PC-3 (cell line): ENCODE results near the gene DLK1. TPM values are rescaled to one million over a fixed set of nuclear protein-coding genes. Genes with fewer than 3 reads are reported as not detected.

Experiments used
- ATAC-seq: fragments of 200-7000 bp; cut with Tn5 transposase; 2 replicates; pipeline ENCODE4 v1.9.1; 2020; ENCODE audit warnings: mild to moderate bottlenecking, moderate library complexity
- BruUV-seq: library from RNA; stranded (reverse); fragments of 400-500 nt; replicated peaks from 2 replicates; lab custom pipeline; 2021; lab: Mats Ljungman, UMichigan
- CTCF ChIA-PET: fragments of 300-600 bp; sonication (Branson Sonifier 250); formaldehyde crosslinking; loops from one replicate; lab custom pipeline; 2022; ENCODE audit warnings: antibody characterized with exemption; lab: Charles Lee
- POLR2A ChIA-PET: fragments of 300-600 bp; sonication (Branson Sonifier 250); formaldehyde crosslinking; loops from one replicate; lab custom pipeline; 2022; ENCODE audit warnings: antibody characterized with exemption; ENCODE audit not compliant: unreplicated experiment; lab: Charles Lee
- DNase-seq: peaks from one replicate; pipeline ENCODE4 v3.0.0-alpha.2; 2015
- H2AFZ ChIP-seq: fragments of 300-600 bp; sonication (generic); 2 replicates; pipeline ENCODE4 v1.6.0; 2016; ENCODE audit warnings: antibody characterized with exemption, low read length
- H3F3A ChIP-seq: fragments of 300-600 bp; sonication (generic); one replicate; pipeline ENCODE4 v1.6.0; 2017; ENCODE audit warnings: antibody characterized with exemption, low read length, control low read depth, mild to moderate bottlenecking; ENCODE audit not compliant: unreplicated experiment
- H3K27ac ChIP-seq: fragments of 300-600 bp; sonication (generic); 2 replicates; pipeline ENCODE4 v1.5.1; 2016; ENCODE audit warnings: mild to moderate bottlenecking, low read length
- H3K27me3 ChIP-seq: fragments of 300-600 bp; sonication (generic); 2 replicates; pipeline ENCODE4 v1.6.1; 2016; ENCODE audit warnings: low read length, mixed read lengths
- H3K36me3 ChIP-seq: fragments of 300-600 bp; sonication (generic); 2 replicates; pipeline ENCODE4 v1.6.1; 2016; ENCODE audit warnings: low read depth, mixed run types, low read length, mixed read lengths
- H3K4me1 ChIP-seq: fragments of 300-600 bp; sonication (generic); 2 replicates; pipeline ENCODE4 v1.5.1; 2016; ENCODE audit warnings: low read length; ENCODE audit not compliant: insufficient read depth
- H3K4me2 ChIP-seq: fragments of 300-600 bp; sonication (generic); 2 replicates; pipeline ENCODE4 v1.6.0; 2016; ENCODE audit warnings: low read length
- H3K4me3 ChIP-seq: fragments of 300-600 bp; sonication (generic); 2 replicates; pipeline ENCODE4 v1.5.1; 2016; ENCODE audit warnings: mild to moderate bottlenecking, low read length, mixed read lengths
- H3K79me2 ChIP-seq: fragments of 300-600 bp; sonication (generic); 2 replicates; pipeline ENCODE4 v1.6.1; 2017; ENCODE audit warnings: low read length, mixed read lengths
- H3K9ac ChIP-seq: fragments of 300-600 bp; sonication (generic); 2 replicates; pipeline ENCODE4 v1.6.0; 2016; ENCODE audit warnings: mild to moderate bottlenecking, low read length
- H3K9me2 ChIP-seq: fragments of 300-600 bp; sonication (generic); replicated peaks from 2 replicates; pipeline ENCODE4 v1.6.1; 2016; ENCODE audit warnings: mixed run types, low read length, mixed read lengths
- H3K9me3 ChIP-seq: fragments of 300-600 bp; sonication (generic); 2 replicates; pipeline ENCODE4 v1.6.1; 2016; ENCODE audit warnings: low read length, mixed read lengths
- H4K20me1 ChIP-seq: fragments of 300-600 bp; sonication (generic); 2 replicates; pipeline ENCODE4 v1.6.1; 2016; ENCODE audit warnings: low read length, mixed read lengths
- CTCF ChIP-seq: fragments of 300-600 bp; sonication (generic); conservative IDR thresholded peaks from 2 replicates; pipeline ENCODE4 v1.5.1; 2017; ENCODE audit warnings: antibody characterized with exemption, low read depth, mild to moderate bottlenecking, low read length
- EZH2 ChIP-seq: fragments of 300-600 bp; sonication (generic); IDR thresholded peaks from one replicate; pipeline ENCODE4 v1.6.1; 2017; ENCODE audit warnings: antibody characterized with exemption, mild to moderate bottlenecking, low read length; ENCODE audit not compliant: unreplicated experiment
- EZH2phosphoT487 ChIP-seq: fragments of 300-600 bp; sonication (generic); IDR thresholded peaks from 2 replicates; pipeline ENCODE4 v1.6.1; 2018; ENCODE audit warnings: mild to moderate bottlenecking, antibody characterized with exemption, low read length, borderline replicate concordance
- intact Hi-C: fragments of 100-400 bp; cut with micrococcal nuclease; formaldehyde crosslinking; loops from 2 replicates; pipeline ENCODE4 v1.9.0; 2023
- total RNA-seq: library from RNA; depleted of rRNA; stranded (reverse); fragments of >200 nt; gene quantifications from 2 replicates; pipeline ENCODE4 v1.2.3, GENCODE V29; 2014

Gene DLK1
- total RNA-seq, 1 experiment from 2014 or later, result not detected

GRCh38 chr14:100677554-100678468, 48.9 kb upstream of the DLK1 start:
- Histone ChIP-seq H3K4me2 (no peak overlapping the region), H2AFZ (no peak overlapping the region), H3K4me3 (no peak overlapping the region), H3K27ac (no peak overlapping the region), H3K4me1 (peaks cover 15% of the 10 kb centered on the region), H3F3A (no peaks in the 10 kb centered on the region), H3K9me2 (no peaks in the 10 kb centered on the region), H3K9ac (no peak overlapping the region), H3K27me3 (no peaks in the 10 kb centered on the region), H4K20me1 (no peaks in the 10 kb centered on the region), H3K79me2 (no peaks in the 10 kb centered on the region), H3K9me3 (no peaks in the 10 kb centered on the region), H3K36me3 (no peaks in the 10 kb centered on the region)
- no TSS peak for BruUV-seq
- intact Hi-C loops, result no loop called here
- ChIA-PET CTCF (no interaction called here), POLR2A (no interaction called here)
- ATAC-seq (no peak), DNase-seq (no peak)
- TF ChIP-seq EZH2 (no peak), CTCF (no peak), EZH2phosphoT487 (no peak)

GRCh38 chr14:100678469-100678828, 48.2 kb upstream of the DLK1 start:
- Histone ChIP-seq H3K36me3 (no peaks in the 10 kb centered on the region), H3K27ac (no peak overlapping the region), H3K4me2 (no peak overlapping the region), H3F3A (no peaks in the 10 kb centered on the region), H3K4me3 (no peak overlapping the region), H3K4me1 (peaks cover 9% of the 10 kb centered on the region), H3K9me2 (no peaks in the 10 kb centered on the region), H2AFZ (no peak overlapping the region), H3K27me3 (no peaks in the 10 kb centered on the region), H4K20me1 (no peaks in the 10 kb centered on the region), H3K9ac (no peak overlapping the region), H3K79me2 (no peaks in the 10 kb centered on the region), H3K9me3 (no peaks in the 10 kb centered on the region)
- intact Hi-C loops, result no loop called here
- TF ChIP-seq EZH2phosphoT487, result no peak
- TF ChIP-seq EZH2, result no peak
- TF ChIP-seq CTCF, result no peak
- CTCF ChIA-PET, result no interaction called here
- ATAC-seq, result no peak
- POLR2A ChIA-PET, result no interaction called here
- no peak for DNase-seq
- BruUV-seq, result no TSS peak

- no peak for ATAC-seq
- Histone ChIP-seq H3K36me3 (no peaks in the 10 kb centered on the region), H3K27ac (no peak overlapping the region), H3K4me3 (no peak overlapping the region), H3K4me2 (no peak overlapping the region), H3K9me3 (no peaks in the 10 kb centered on the region), H3K4me1 (peaks cover 8% of the 10 kb centered on the region), H3F3A (no peaks in the 10 kb centered on the region), H3K79me2 (no peaks in the 10 kb centered on the region), H3K9ac (no peak overlapping the region), H3K9me2 (no peaks in the 10 kb centered on the region), H4K20me1 (no peaks in the 10 kb centered on the region), H3K27me3 (no peaks in the 10 kb centered on the region), H2AFZ (no peak overlapping the region)
- no peak for DNase-seq
- intact Hi-C loops, result no loop called here
- ChIA-PET POLR2A (no interaction called here), CTCF (no interaction called here)
- TF ChIP-seq EZH2phosphoT487, result no peak
- TF ChIP-seq CTCF, result no peak
- TF ChIP-seq EZH2, result no peak
- BruUV-seq, result no TSS peak
These were observed 47.5 kb upstream of the DLK1 start for GRCh38 chr14:100679153-100679552.
